HUDEP-2 (cell line): ENCODE measurements around the gene YES1.
A peak's percentile ranks its signal among the peaks of the same experiment; 100 is the strongest.
"Not testable (repeated sequence)": the region's sequence is repeated elsewhere in the genome, so short reads cannot be mapped to it uniquely, and the experiment has no call there.

Source experiments
- DNase-seq, 76 experiments: peaks; one replicate each; lab custom pipeline; 2025; ENCODE audit not compliant: unreplicated experiment in 76 of 76; lab: John Stamatoyannopoulos, UW

YES1 gene

DNA sequence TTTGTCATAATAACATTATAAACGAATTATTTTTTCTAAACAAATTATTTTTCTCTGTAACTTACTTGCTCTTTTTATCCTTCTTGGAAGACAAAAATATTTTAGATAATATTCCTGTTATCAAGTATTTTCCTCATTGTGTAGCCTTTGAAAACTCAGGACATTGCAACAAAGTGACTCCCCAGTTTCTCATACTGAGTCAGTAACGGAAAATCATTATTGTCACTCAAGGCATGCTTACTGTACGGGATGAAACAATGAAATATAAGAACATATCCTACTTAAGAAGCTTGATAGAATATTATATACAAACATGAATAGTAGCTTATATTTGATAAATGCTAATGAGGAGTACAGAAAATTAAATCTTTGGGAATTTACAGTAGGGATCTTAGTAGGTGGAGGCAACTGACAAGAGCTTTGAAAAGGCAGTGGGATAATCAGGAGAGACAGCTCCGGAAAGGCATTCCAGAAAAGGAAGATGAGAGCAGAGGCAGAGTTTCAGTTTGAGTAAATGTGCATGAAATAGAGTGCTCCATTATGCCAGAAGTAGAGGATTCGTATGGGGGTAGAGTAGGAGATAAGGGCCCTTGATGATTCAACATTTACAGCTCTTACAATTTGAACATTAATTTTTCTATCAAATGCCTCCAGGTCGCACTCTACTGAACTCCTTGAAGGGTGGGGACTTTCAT lies 14.0 kb upstream of the YES1 start:
- no peak for DNase-seq

GRCh38 chr18:824179-824578 lies 12.1 kb upstream of the YES1 start:
- DNase-seq = no peak

DNA sequence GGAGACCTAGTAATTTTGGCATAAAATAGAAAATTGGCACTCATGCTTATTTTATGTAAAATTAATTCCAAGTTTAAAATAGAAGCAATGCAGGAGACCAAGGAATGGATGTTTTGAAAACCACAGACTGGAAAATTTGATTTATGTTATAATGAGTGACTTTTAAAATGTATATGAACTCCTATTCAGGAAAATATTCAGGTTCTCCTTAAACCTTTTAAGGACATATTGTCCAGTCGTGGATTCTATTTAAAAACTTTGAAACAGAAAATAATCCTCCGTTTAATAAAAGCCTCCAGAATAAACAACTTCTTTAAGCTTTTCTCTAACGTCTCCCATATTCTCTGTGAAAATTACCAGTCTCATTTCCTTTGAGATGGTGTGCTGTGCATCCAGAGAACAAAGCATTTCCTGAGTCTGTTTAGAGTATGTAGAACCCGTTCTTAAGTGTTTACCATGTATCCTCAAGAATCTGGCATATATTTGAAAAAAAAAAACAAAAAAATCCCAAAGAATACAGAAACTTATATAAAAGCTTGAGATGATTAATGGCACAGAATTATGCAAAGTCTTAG lies 8.6 kb upstream of the YES1 start:
- DNase-seq = no peak

- DNase-seq = no peak
Measured at GRCh38 chr18:816869-817268, 4.8 kb upstream of the YES1 start.

DNA sequence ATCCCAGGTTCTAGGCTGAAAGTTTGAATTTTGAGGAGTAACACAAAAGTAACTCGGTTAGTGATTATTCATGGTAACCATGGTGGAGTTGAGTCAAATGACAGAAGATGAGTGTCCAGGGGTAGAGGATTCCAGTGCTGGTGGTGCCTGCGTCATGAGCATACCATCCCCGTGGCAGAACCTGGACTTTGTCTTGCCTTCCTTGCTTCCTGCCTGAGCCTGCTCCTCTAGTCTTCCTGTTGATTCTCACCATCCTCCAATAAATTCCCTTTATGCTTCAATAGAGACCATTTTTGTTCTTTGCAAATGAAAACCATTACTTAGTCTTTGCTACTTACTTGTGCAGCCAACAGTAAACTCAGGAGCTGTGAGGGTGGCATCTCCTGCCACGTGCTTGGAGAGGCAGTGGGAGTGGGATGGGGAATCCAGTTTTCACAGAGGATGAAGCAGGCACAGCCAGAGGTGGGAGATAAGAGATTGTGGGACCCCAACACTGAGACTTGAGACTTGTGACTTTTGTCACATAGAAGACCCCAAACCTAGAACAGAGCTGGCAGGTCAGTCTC lies 4.1 kb upstream of the YES1 start:
- DNase-seq = no peak

- DNase-seq = no peak
Measured at GRCh38 chr18:815353-815752, 3.3 kb upstream of the YES1 start.

DNA sequence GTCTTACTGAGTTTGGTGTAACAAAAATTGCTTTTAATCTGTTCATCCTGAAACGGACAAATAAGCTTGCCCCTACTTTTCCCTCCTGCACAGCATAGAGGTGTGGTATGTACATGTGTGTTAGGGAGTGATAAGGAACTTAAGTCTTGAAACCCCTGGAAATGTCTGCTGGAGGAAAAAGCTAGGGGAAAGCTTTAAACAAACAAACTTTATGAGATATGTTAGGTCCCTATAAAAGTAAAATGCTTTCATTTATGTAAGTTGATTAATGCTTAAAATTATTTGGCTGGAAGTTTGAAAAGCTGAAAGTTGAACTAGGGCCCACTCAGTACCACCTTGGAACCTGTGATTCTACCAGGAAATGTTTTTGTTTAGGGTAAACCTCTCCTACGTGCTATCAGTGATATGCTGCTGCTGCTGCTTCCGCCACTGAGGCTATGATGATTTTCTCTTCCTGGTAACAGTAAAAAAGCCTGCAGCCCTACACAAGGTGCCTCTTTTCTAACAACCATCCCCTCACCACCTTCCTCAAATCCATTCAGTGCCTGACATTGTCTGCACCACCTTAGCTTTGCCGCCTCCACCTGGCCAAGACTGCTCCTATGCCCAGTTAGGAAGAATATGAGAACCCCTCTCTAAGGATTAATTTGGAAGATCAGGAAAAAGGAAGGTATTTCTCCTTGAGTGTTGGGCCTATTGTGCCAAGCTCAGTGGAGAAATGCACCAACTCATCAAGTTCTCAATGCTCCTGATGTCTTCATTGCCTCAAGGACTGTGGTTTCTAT lies 2.5 kb upstream of the YES1 start:
- peak in 15 of 76 experiments; percentile 1 to 77 (median 29) for DNase-seq

DNA sequence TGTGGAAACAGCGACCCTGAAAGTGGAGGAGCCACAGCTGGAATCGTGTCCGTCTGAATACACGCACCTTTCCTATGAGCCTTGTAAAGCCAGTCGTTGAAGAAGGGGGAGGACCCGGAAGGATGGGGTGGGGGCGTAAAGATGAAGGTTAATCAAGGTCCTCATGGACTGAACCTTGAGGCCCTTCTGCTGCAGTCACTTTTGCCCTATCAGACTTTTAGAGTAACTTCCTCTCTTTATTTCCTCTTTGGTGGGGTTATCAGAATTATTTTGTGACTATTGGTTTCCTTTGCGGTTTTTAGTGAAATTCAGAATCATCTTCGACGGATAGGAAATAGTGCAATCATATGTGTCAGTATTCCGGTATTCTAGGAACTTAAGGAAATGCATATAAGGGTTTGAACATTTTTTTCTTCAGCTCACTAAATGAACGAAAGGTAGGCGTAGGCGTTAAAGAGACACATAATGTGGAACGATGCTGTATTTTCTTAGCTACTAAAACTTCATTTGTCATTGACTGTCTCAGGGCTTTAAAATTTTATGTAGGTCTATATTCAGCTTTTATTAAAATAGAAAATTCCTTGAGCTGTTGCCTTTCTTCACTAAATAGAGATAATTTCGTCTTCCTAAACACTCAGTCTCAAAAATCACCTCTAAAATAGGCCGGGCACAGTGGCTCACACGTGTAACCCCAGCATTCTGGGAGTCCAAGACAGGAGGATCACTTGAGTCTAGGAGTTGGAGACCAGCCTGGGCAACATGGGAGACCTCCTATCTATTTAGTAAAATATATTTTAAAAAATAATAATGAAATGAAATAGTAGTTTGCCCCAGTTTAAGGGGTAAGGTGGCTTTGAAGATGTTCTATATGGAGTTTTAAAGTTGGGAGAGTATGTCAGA lies 1.4 kb upstream of the YES1 start:
- peak in 22 of 76 experiments; percentile 5 to 86 (median 44) for DNase-seq

DNA sequence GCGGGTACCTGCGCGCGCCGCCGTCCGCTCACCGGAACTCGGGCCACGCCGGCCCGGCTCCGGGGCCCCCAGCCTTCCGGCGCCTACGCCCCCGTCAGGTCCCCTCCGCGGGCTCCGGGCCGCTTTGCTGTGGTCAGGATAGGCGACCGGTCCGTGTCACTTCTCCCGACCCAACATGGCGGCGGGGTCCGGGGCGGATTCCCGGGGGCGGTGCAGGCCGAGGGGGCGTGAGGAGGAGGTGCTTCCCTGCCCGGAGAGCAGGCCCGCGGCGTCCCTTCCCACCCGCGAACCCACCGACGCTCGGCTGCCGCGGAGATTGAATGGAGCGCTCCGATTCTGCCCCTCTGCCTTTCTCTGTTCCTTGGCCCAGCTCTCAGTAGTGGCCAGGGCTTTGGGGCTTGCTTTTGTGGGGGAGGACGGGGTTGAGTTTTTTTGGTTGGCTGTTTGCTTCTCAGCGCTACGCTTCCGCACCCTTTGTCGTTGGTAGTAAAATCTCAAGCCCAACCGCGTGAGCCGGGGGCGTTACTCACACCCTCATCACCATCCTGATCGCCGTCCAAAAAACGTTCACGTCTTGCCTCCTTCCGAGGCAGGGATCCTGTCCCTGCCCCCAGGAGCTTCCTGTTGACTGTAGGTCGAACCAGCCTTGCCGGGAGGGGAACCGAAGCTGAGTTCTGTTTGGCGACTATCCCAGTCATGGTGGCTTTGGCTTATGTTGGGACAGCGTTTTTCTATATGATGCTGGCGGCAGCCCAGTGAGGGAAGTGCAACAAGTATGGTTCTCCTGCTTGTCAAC lies 532 bp upstream of the YES1 start:
- peak in 74 of 76 experiments; percentile 9 to 93 (median 62) for DNase-seq

DNA sequence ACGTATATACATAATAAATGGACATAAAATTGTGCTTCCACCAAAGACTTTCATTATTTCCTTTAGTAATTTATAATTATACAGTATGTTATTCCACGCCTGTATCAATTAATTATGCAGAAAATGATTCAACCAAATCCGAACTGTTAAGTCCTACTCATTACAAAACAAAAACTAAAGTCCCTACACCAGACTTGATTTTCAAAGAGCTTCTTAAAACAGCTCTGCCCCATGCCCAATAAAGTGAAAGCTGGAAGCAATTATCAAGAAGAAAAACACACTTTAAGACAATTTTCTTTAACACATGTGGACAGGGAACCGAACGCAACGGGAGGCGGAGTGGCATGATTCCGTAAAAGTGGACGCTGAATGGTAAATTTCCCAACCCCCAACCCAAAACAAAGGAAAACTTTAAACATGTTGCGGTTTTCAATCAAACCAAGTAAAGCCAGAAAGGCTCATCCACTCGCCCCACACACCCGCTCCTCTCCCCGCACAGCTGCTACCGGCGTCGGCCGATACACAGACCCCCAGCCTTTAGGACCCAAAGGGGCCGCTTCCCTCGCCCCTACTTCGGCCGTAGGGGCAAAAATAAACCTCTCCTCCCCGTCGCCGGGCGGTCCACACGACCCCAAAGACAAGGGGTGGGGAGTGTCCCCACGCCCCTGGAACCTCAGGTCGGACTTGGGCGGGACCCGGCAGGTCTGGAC lies 705 bp downstream of the YES1 start:
- DNase-seq = peak in 2 of 76 experiments; percentile 19 to 25

DNA sequence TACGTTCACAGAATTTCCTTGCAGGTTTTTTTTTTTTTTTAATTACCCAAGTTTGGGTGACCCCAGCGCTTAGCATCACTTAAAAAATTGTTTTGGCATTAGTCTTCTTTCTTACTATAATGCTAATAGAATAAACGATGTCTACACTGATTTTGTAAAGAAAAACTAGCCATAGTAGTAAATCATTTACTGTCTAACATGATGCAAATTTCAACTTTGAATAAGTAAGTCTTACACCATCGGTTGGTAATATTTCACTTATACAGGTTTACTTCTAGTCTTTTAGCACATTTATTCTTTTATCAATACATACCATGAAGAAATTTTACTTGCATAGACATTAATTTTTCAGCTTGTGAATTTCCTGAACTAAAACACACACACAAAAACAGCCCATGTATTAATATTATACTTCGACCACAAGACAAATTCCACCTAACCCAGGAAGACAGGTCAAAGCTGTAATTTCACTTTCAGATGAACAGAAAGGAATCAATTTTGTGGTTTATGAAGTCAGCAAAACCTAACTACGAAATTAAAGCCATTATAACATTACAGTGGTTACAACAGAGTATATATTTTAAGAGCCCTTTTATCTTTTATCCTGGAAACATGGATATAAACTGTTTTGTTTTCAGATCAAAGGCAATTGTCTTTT lies 1.9 kb downstream of the YES1 start:
- no peak for DNase-seq

DNA sequence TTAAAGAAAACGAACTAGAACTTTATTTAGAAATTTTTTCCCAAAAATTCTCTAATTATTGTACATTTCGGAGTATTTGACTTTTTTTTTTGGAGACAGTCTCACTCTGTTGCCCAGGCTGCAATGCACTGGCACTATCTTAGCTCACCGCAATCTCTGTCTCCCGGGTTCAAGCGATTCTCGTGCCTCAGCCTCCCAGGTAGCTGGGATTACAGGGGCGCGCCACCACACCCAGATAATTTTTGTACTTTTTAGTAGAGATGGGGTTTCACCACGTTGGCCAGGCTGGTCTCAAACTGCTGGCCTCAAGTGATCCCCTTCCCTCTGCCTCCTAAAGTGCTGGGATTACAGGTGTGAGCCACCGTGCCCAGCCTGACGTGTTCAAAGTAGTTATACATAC lies 2.8 kb downstream of the YES1 start:
- not testable (repeated sequence) for DNase-seq

DNA sequence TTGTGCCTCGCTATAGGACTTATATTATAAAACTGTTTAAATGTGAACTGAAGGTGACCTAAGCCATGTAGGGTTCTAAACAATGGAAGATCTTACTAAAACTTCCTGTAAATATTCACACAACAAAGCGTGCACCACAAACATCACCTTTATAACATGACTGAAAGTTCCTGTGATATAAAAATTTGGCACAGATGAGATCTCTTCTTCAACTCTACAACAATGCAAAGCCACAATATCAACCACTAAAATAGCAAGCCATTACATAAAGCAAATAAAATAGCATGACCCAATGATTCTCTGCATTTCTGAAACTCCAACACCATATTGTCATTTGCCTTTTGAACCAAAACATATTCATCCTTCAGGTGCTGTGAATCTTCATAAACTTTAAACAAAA lies 3.5 kb downstream of the YES1 start:
- no peak for DNase-seq

DNA sequence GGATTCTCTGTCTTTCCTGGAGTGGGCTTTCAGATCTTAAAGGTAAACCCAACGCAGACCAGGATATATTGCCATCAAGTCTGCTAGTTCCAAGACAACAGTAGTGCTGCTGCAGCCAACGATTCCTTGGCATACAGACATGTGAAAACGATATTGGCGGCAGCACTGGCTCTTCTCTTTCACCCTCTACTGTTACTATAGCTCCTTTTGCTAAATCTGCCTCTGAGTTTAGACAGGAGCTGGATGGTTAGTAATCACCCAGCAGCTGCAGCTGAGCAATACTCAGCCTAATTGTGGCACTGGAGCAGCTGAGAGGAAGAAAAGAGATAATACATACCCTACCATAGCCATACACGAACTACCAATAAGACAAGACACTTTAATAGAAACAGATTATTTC lies 4.0 kb downstream of the YES1 start:
- DNase-seq = no peak

DNA sequence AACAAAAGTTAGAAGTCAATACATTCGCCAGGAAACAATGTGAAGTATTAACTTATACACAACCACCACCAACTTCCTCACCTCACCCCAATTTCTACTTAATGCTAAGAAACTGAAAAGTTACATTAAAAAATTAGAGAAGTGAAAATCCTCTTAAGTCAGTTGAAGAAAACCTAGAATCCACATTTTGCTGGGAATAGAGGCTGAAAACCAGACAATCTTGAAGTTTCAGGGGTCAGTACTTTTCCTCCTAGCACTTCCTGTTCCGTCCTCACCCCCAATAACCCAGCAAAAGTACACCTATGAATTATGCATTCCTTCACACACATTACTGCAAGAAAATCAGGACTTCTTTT lies 6.3 kb downstream of the YES1 start:
- no peak for DNase-seq

- DNase-seq = no peak
Measured at GRCh38 chr18:805008-805754, 6.9 kb downstream of the YES1 start.

GRCh38 chr18:801137-801536 lies 10.9 kb downstream of the YES1 start:
- DNase-seq = no peak

DNA sequence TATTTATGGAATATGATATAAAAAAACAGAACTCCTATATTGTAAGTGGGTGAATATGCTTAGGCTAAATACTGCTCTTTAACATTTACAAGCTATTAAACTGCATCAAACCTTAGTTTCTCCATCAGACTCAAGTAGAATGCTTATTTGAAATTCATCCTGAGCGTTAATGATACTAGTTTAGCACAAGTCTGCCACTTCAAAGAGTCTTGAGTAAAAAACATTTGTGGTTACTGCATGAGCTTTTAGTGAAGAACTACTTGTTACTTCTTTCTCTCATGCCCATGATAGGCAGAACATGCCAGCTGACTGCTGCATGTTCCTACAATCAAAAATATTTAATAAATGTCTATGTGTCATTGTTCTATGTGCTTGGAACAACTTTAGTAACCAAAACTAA lies 12.1 kb downstream of the YES1 start:
- DNase-seq = no peak
